CD14-positive monocyte (primary cell): ENCODE measurements around the gene CCDC141. TPM values are rescaled to one million over a fixed set of nuclear protein-coding genes. Genes with fewer than 3 reads are reported as not detected.

Experiments used
- DNase-seq, 3 donors: peaks; one replicate each; pipeline ENCODE4 v3.0.0-alpha.2; 2011 to 2022
- H2AFZ ChIP-seq: 2 replicates; pipeline ENCODE4 v1.6.0; 2012; ENCODE audit warnings: mild to moderate bottlenecking, low read depth, low read length, inconsistent platforms; ENCODE audit not compliant: insufficient read depth, poor library complexity, severe bottlenecking
- H3K27ac ChIP-seq, 2 donors: 1 replicate in 1 of 2; 2 replicates in 1 of 2; pipeline ENCODE4 v1.5.1; 2012 to 2013; ENCODE audit warnings: low read length in 2 of 2, control low read depth in 1 of 2, inconsistent platforms in 1 of 2, low read depth in 1 of 2, mild to moderate bottlenecking in 1 of 2
- H3K27me3 ChIP-seq, 2 donors: one replicate each; pipeline versions ENCODE4 v1.6.0 to v1.6.1; 2011 to 2013; ENCODE audit warnings: low read length in 2 of 2; ENCODE audit not compliant: control insufficient read depth in 2 of 2, insufficient read depth in 2 of 2
- H3K36me3 ChIP-seq, 2 donors: replicated peaks in 1 of 2; 1 replicate in 1 of 2; 2 replicates in 1 of 2; pipeline versions ENCODE4 v1.5.1 to v1.6.1; 2012 to 2013; ENCODE audit warnings: low read length in 2 of 2, control low read depth in 1 of 2, inconsistent platforms in 1 of 2, mild to moderate bottlenecking in 1 of 2; ENCODE audit not compliant: insufficient read depth in 2 of 2, control insufficient read depth in 1 of 2
- H3K4me1 ChIP-seq, 2 donors: 1 replicate in 1 of 2; 2 replicates in 1 of 2; pipeline versions ENCODE4 v1.5.1 to v1.6.1; 2012 to 2013; ENCODE audit warnings: low read length in 2 of 2, control low read depth in 1 of 2, inconsistent platforms in 1 of 2, mild to moderate bottlenecking in 1 of 2, moderate library complexity in 1 of 2; ENCODE audit not compliant: insufficient read depth in 2 of 2, control insufficient read depth in 1 of 2
- H3K4me2 ChIP-seq: replicated peaks from 2 replicates; pipeline ENCODE3; 2012; ENCODE audit warnings: low read length, moderate library complexity, mild to moderate bottlenecking; ENCODE audit not compliant: poor library complexity, severe bottlenecking; ENCODE audit errors: extremely low read depth
- H3K4me3 ChIP-seq, 3 experiments: fragments of 200-600 bp in 1 of 3; sonication (generic) in 1 of 3; replicated peaks in 1 of 3; 1 replicate in 2 of 3; 2 replicates in 1 of 3; pipeline ENCODE4 v1.5.1; 2011 to 2013; ENCODE audit warnings: low read length in 3 of 3, mild to moderate bottlenecking in 3 of 3, control low read depth in 2 of 3, low read depth in 2 of 3, inconsistent platforms in 1 of 3, moderate library complexity in 1 of 3
- H3K79me2 ChIP-seq: 2 replicates; pipeline ENCODE4 v1.6.0; 2012; ENCODE audit warnings: mild to moderate bottlenecking, control low read depth, inconsistent platforms, low read length, moderate library complexity; ENCODE audit not compliant: insufficient read depth
- H3K9ac ChIP-seq: 2 replicates; pipeline ENCODE4 v1.6.0; 2017; ENCODE audit warnings: low read length, mild to moderate bottlenecking; ENCODE audit not compliant: insufficient read depth, poor library complexity, severe bottlenecking
- H3K9me3 ChIP-seq, 2 donors: replicated peaks in 1 of 2; 1 replicate in 1 of 2; 2 replicates in 1 of 2; pipeline versions ENCODE4 v1.5.1 to v1.6.1; 2012 to 2013; ENCODE audit warnings: low read length in 2 of 2, control low read depth in 1 of 2; ENCODE audit not compliant: control insufficient read depth in 1 of 2, insufficient read depth in 1 of 2
- H4K20me1 ChIP-seq: 2 replicates; pipeline ENCODE4 v1.6.0; 2012; ENCODE audit warnings: mild to moderate bottlenecking, low read length, control low read depth, moderate library complexity; ENCODE audit not compliant: insufficient read depth
- H3K27ac Mint-ChIP-seq, 7 donors: one replicate each; pipeline ENCODE4 v1.8.0; 2020; ENCODE audit warnings: mild to moderate bottlenecking in 7 of 7, mixed read lengths in 7 of 7, moderate library complexity in 6 of 7, inconsistent platforms in 2 of 7
- H3K27me3 Mint-ChIP-seq, 3 donors: one replicate each; pipeline ENCODE4 v1.8.0; 2021 to 2022; ENCODE audit warnings: low read depth in 3 of 3, mild to moderate bottlenecking in 3 of 3, mixed read lengths in 3 of 3, moderate library complexity in 3 of 3, inconsistent platforms in 1 of 3
- H3K36me3 Mint-ChIP-seq, 2 donors: one replicate each; pipeline ENCODE4 v1.8.0; 2020; ENCODE audit warnings: mixed read lengths in 2 of 2, inconsistent platforms in 1 of 2, mild to moderate bottlenecking in 1 of 2
- H3K4me1 Mint-ChIP-seq: one replicate; pipeline ENCODE4 v1.8.0; 2020; ENCODE audit warnings: mild to moderate bottlenecking, mixed read lengths
- H3K4me3 Mint-ChIP-seq, 2 donors: one replicate each; pipeline ENCODE4 v1.8.0; 2020; ENCODE audit warnings: mild to moderate bottlenecking in 2 of 2, mixed read lengths in 2 of 2, moderate library complexity in 1 of 2
- H3K9me3 Mint-ChIP-seq, 7 donors: one replicate each; pipeline ENCODE4 v1.8.0; 2020 to 2022; ENCODE audit warnings: mixed read lengths in 7 of 7, mild to moderate bottlenecking in 6 of 7, moderate library complexity in 6 of 7, inconsistent platforms in 2 of 7
- WGBS: methylation state at CpG from one replicate; pipeline ENCODE4 v1.1.5; 2013; ENCODE audit warnings: missing lambda C conversion rate; ENCODE audit not compliant: insufficient coverage; 5-methylcytosine and 5-hydroxymethylcytosine counted together
- intact Hi-C, 2 donors: fragments of 100-400 bp; cut with micrococcal nuclease; formaldehyde crosslinking; loops; one replicate each; pipeline versions ENCODE4 v1.15.0 to v1.15.1; 2023
- polyA plus RNA-seq, 3 donors: library from polyadenylated mRNA; depleted of rRNA in 1 of 3; unstranded in 2 of 3; stranded (reverse) in 1 of 3; fragments of 300-500 nt in 2 of 3; fragments of >200 nt in 1 of 3; fragmentation: Illumina TruSeq in 2 of 3; gene quantifications; 1 replicate in 2 of 3; 2 replicates in 1 of 3; pipeline ENCODE4 v1.2.3, GENCODE V29; 2012 to 2021
- TF ChIP-seq, protein P1 (sequence below): fragments of 200-600 bp; IDR thresholded peaks from one replicate; pipeline ENCODE4 v1.8.0; 2022; ENCODE audit warnings: antibody characterized with exemption, mild to moderate bottlenecking

Gene CCDC141
- polyA plus RNA-seq, 3 donors: not detected

DNA sequence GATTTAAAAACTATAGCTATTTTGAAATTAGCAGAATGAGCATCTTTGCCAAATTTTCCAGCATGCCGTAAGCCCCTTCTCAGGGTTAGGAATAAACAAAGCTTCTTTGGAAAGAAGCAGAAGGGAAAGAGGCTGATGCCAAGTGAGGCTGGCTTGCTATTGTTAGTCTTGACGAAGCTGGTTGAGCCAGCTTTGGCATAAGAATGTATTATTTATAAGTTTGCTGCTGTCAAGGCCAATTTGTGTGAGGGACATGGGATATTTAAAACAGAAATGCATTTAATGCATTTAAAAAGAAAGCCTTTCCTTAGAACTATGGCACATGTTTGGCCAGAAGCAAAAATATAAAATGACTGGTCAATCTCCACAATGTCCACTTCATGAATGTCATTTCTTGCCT lies 190.2 kb downstream of the CCDC141 start:
- H3K27ac ChIP-seq: no peak overlapping the region
- no peak overlapping the region for H2AFZ ChIP-seq
- H3K9ac ChIP-seq: no peak overlapping the region
- no peak overlapping the region for H3K27ac Mint-ChIP-seq
- H3K27me3 ChIP-seq: no peaks in the 10 kb centered on the region
- H3K9me3 ChIP-seq: no peaks in the 10 kb centered on the region
- H3K4me1 Mint-ChIP-seq: no peaks in the 10 kb centered on the region
- H3K4me3 ChIP-seq: no peak overlapping the region
- no peak overlapping the region for H3K4me2 ChIP-seq
- peaks cover 0 to 2% (median 0%) of the 10 kb centered on the region in 7 donors for H3K9me3 Mint-ChIP-seq
- H3K79me2 ChIP-seq: no peaks in the 10 kb centered on the region
- no peaks in the 10 kb centered on the region for H4K20me1 ChIP-seq
- no peak overlapping the region for H3K4me3 Mint-ChIP-seq
- H3K36me3 ChIP-seq: no peaks in the 10 kb centered on the region
- H3K27me3 Mint-ChIP-seq: peaks cover 0 to 4% (median 0%) of the 10 kb centered on the region in 3 donors
- intact Hi-C loops: no loop called here
- 92% methylated on average over 2 of the region's 2 CpGs for WGBS
- DNase-seq: no peak
- H3K4me1 ChIP-seq: no peaks in the 10 kb centered on the region
- TF ChIP-seq, protein P1, sequence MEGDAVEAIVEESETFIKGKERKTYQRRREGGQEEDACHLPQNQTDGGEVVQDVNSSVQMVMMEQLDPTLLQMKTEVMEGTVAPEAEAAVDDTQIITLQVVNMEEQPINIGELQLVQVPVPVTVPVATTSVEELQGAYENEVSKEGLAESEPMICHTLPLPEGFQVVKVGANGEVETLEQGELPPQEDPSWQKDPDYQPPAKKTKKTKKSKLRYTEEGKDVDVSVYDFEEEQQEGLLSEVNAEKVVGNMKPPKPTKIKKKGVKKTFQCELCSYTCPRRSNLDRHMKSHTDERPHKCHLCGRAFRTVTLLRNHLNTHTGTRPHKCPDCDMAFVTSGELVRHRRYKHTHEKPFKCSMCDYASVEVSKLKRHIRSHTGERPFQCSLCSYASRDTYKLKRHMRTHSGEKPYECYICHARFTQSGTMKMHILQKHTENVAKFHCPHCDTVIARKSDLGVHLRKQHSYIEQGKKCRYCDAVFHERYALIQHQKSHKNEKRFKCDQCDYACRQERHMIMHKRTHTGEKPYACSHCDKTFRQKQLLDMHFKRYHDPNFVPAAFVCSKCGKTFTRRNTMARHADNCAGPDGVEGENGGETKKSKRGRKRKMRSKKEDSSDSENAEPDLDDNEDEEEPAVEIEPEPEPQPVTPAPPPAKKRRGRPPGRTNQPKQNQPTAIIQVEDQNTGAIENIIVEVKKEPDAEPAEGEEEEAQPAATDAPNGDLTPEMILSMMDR: no peak
- no peaks in the 10 kb centered on the region for H3K36me3 Mint-ChIP-seq

DNA sequence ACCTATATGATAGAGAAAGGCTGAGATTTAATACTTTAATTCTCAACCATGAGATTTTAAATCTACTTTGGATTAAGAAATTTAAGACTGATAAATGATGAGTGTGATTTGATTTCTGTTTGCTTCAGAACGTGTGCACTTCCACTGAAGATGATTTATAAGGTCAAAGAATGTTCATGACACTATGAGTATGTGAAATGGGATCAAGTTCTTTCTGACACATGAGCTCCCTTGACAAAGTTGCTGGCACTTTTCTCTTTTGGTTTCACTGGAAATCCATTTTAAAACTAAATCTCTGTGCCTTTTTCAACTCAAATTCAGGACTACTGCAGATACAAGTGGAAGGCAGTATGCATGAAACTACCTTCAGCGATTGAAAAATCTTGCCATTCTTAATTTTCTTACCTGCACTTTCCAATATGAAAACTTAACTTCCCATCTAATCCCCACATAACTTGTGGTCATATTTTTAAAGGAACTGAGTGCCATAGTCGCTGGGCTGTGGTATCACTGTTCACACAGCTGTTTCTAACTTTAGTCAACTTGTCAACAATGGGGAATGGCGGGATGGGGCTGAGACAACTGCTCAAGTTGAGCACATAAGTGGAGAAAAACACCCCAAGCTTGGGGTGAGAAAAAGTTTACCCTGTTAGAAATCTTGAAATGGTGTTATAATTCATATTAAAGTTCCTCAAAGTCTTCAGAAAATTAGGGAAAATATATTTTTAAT lies 190.9 kb downstream of the CCDC141 start:
- Mint-ChIP-seq H3K27ac (no peak overlapping the region), H3K4me3 (no peak overlapping the region), H3K4me1 (no peaks in the 10 kb centered on the region), H3K36me3 (no peaks in the 10 kb centered on the region), H3K27me3 (peaks cover 0 to 4% (median 0%) of the 10 kb centered on the region in 3 donors), H3K9me3 (peaks cover 0 to 2% (median 0%) of the 10 kb centered on the region in 7 donors)
- H3K9me3 ChIP-seq: no peaks in the 10 kb centered on the region
- TF ChIP-seq, protein P1: no peak
- H2AFZ ChIP-seq: no peak overlapping the region
- H3K4me2 ChIP-seq: no peak overlapping the region
- intact Hi-C loops: no loop called here
- H3K4me1 ChIP-seq: no peaks in the 10 kb centered on the region
- H4K20me1 ChIP-seq: no peaks in the 10 kb centered on the region
- H3K9ac ChIP-seq: no peak overlapping the region
- 69% methylated on average over 2 of the region's 4 CpGs for WGBS
- H3K27ac ChIP-seq: no peak overlapping the region
- no peak for DNase-seq
- no peaks in the 10 kb centered on the region for H3K79me2 ChIP-seq
- no peaks in the 10 kb centered on the region for H3K27me3 ChIP-seq
- H3K4me3 ChIP-seq: no peak overlapping the region
- no peaks in the 10 kb centered on the region for H3K36me3 ChIP-seq
